HG03066 (cell line): ENCODE results near the gene LYVE1.
"Not testable (repeated sequence)": the region's sequence is repeated elsewhere in the genome, so short reads cannot be mapped to it uniquely, and the experiment has no call there.

Experiments used
- ATAC-seq: cut with Tn5 transposase; IDR thresholded peaks from one replicate; pipeline ENCODE4 v1.9.1; 2021; ENCODE audit warnings: low read depth; ENCODE audit not compliant: unreplicated experiment

The LYVE1 gene

DNA sequence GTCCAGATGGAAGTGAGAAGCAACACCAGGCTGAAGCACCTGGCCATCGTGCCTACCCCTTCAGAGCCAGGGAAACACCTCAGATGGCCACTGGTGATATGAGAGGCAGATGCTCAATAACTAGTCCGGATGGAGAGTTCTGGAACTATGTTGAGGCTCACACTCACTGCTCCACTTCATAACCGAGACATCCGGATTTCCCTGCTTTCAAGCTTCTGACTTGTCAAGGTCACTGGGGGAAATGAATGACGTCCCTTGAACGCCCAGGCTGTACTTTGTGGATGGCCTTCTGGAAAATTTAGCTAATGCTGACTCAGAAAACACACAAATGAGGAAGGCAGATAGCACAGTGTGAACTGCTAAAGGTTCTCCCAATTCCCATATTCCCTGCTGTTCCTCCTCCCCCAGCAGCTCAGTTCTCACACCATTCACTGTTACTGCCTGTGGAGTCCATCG lies at the start of gene LYVE1:
Gene LYVE1, minus strand, starts transcription at position 180 of the 456 bp plus-strand sequence. Its CDS starts 133 bp downstream, at position 47.
- ATAC-seq, result no peak

GRCh38 chr11:10617551-10617950 lies 49.1 kb upstream of the LYVE1 start:
- no peak for ATAC-seq

GRCh38 chr11:10611979-10612862 lies 43.8 kb upstream of the LYVE1 start:
- ATAC-seq, result no peak

- no peak for ATAC-seq
These were observed 41.2 kb upstream of the LYVE1 start for GRCh38 chr11:10609636-10610035.

DNA sequence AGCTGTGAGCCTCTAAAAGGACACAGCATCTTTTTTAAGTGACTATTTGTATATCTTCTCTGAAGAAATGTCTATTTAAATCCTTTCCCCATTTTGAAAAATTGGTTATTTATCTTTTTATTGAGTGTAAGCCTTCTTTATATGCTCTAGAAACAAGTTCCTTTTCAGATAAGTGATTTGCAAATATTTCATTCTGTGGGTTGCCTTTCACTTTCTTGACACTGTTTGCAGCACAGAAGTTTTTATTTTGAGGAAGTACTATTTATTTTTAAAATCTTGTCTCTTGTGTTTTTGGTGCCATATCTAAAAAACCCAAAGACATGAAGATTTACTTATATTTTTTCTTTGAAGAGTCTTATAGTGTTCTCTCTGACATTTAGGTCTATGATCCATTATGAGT lies 40.1 kb upstream of the LYVE1 start:
- no peak for ATAC-seq

GRCh38 chr11:10607462-10608132 lies 39.1 kb upstream of the LYVE1 start:
- ATAC-seq, result no peak

- ATAC-seq, result no peak
These were observed 38.2 kb upstream of the LYVE1 start for GRCh38 chr11:10606536-10607208.

- no peak for ATAC-seq
These were observed 37.5 kb upstream of the LYVE1 start for GRCh38 chr11:10605941-10606381.

DNA sequence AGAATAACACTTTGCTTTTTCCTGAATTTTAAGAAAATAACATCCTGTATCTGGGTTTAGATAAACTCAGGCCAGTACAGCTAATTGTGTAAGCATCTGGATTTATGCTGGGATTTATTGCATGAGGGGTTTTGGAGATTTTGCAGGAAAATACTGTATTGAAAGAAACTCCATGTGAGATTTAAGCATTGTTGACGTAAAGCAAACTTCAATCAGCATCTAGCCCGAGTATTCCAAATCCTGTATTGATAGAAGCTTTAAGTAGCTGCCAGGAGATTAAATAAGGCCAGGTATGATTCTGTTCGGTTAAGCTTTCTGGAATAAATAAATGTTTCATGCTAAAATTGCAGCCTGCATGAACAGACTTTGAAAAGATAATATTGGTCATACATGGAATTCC lies 36.3 kb upstream of the LYVE1 start:
- no peak for ATAC-seq

DNA sequence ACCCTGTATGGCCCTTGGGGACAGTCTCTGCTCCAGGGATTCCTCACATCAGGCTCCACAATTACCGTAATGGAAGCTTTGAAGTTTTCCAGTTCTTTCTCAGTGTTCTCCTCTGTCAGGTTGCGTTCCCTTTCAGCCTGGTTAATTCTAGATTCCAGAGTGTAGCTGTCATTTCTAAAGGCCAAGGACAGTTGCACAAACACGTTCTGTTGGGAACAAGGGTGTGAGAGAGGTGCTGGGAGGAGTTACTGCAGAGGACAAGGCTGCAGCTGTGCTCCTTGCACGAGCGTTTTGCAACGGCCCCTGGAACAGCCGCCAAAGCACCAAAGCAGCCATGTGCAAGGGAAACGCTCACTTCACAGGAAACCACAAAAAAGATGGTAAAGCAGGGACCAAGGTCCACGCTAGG lies 35.9 kb upstream of the LYVE1 start:
- ATAC-seq, result no peak

- ATAC-seq, result no peak
These were observed 35.3 kb upstream of the LYVE1 start for GRCh38 chr11:10603721-10604297.

GRCh38 chr11:10602945-10603344 lies 34.5 kb upstream of the LYVE1 start:
- ATAC-seq, result no peak

GRCh38 chr11:10602366-10602765 lies 33.9 kb upstream of the LYVE1 start:
- no peak for ATAC-seq

DNA sequence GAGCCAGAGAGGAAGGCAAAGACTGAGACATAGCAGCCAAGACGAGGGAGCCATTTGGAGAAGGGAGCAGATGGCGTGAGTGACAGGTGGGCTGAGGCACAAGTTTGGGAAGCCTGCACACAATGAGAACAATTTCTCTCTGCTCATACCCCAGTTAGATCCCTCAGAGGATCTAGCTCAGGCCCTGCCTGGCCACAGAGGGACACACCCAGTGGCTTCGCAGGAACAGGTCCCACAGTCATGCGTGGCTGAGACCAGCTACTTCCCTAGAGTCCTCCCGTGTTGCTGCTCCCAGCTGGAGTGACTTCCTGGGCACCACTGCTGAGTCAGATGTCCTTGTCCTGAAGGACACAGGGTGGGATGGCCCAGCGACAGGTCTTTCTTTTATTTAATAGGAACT lies 33.4 kb upstream of the LYVE1 start:
- no peak for ATAC-seq

- no peak for ATAC-seq
These were observed 32.2 kb upstream of the LYVE1 start for GRCh38 chr11:10600570-10601248.

- no peak for ATAC-seq
These were observed 31.1 kb upstream of the LYVE1 start for GRCh38 chr11:10599388-10600175.

DNA sequence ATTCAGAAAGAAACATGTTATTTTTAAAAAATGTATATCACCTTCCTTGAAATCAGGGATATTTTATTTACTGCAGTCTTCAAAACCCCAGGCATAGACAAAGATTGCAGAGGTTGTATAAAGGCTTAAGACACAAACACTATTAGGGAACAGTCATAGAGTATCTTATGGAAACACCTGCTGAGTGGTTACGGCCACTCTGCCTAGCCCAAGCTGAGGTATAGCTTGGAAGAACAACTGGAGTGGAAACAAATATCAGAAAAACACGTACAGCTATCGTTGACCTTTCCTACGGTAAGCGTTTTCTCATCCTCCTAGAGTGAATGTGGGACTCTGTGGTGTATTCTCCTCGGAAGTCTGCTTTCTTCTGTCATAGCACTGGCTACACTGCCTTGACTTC lies 30.4 kb upstream of the LYVE1 start:
- no peak for ATAC-seq

DNA sequence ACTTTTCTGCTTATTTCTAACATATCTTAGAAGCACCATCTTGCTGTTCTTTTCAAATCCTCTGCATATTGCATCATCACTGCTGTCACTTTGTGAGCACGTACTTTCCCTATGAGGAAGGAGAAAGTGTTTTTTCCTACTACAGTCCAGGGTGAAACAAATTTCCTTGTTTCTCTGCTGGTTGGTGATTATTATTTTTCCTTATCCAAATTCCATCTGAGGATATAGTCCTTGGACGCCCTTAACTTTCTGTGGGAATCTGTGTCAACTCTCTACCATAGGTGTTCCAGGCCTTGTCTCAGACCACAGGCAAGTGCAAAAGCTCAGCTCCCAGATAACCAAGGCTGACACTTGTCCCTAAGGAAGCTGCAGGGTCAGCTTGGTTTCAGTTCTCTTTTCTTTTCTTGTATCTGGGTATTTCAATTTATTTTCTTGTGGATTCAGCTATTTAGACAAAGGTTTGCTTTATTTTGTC lies 29.4 kb upstream of the LYVE1 start:
- ATAC-seq, result no peak

GRCh38 chr11:10595840-10596239 lies 27.4 kb upstream of the LYVE1 start:
- ATAC-seq, result not testable (repeated sequence)
